HCT116 (cell line): ENCODE data around the gene MAML3.

Experiments used
- ELF1 ChIP-seq: IDR thresholded peaks from 2 replicates; pipeline ENCODE4 v1.6.1; 2012; ENCODE audit warnings: low read depth, borderline replicate concordance
- JUND ChIP-seq: IDR thresholded peaks from 2 replicates; pipeline ENCODE4 v1.6.1; 2012
- MAX ChIP-seq: IDR thresholded peaks from 2 replicates; pipeline ENCODE4 v1.6.1; 2012
- POLR2A ChIP-seq: IDR thresholded peaks from 2 replicates; pipeline ENCODE4 v1.7.0; 2011; ENCODE audit warnings: borderline replicate concordance; ENCODE audit not compliant: insufficient read depth, insufficient read length; ENCODE audit errors: extremely low read depth
- YY1 ChIP-seq: IDR thresholded peaks from 2 replicates; pipeline ENCODE4 v1.6.1; 2011; ENCODE audit warnings: low read length, low read depth, moderate library complexity, mild to moderate bottlenecking; ENCODE audit not compliant: insufficient replicate concordance; ENCODE audit errors: extremely low read depth
- TF ChIP-seq, protein P1 (sequence below), 3 experiments: fragments of 200-600 bp in 1 of 3; sonication (generic) in 1 of 3; IDR thresholded peaks in 2 of 3; conservative IDR thresholded peaks in 1 of 3; 2 replicates each; pipeline ENCODE4 v1.5.1; 2012 to 2017; ENCODE audit warnings: low read depth in 2 of 3, low read length in 2 of 3, antibody characterized with exemption in 1 of 3, borderline replicate concordance in 1 of 3, control low read depth in 1 of 3, mild to moderate bottlenecking in 1 of 3, mixed read lengths in 1 of 3, mixed run types in 1 of 3, moderate library complexity in 1 of 3; ENCODE audit not compliant: insufficient read depth in 1 of 3
- TF ChIP-seq, protein P2 (sequence below): IDR thresholded peaks from 2 replicates; pipeline ENCODE4 v1.6.1; 2012; ENCODE audit warnings: low read depth

- TF ChIP-seq POLR2A (no peak), MAX (no peak), JUND (no peak), ELF1 (no peak), YY1 (no peak)
- TF ChIP-seq, protein P1, sequence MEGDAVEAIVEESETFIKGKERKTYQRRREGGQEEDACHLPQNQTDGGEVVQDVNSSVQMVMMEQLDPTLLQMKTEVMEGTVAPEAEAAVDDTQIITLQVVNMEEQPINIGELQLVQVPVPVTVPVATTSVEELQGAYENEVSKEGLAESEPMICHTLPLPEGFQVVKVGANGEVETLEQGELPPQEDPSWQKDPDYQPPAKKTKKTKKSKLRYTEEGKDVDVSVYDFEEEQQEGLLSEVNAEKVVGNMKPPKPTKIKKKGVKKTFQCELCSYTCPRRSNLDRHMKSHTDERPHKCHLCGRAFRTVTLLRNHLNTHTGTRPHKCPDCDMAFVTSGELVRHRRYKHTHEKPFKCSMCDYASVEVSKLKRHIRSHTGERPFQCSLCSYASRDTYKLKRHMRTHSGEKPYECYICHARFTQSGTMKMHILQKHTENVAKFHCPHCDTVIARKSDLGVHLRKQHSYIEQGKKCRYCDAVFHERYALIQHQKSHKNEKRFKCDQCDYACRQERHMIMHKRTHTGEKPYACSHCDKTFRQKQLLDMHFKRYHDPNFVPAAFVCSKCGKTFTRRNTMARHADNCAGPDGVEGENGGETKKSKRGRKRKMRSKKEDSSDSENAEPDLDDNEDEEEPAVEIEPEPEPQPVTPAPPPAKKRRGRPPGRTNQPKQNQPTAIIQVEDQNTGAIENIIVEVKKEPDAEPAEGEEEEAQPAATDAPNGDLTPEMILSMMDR (IDR thresholded peaks at IDR 0.05 in 2 of 3, conservative IDR thresholded peaks at IDR 0.05 in 1 of 3; ENCODE audit: borderline replicate concordance in 1 of 3, insufficient read depth in 1 of 3, low read depth in 2 of 3, low read length in 2 of 3), result no peak
- TF ChIP-seq, protein P2, sequence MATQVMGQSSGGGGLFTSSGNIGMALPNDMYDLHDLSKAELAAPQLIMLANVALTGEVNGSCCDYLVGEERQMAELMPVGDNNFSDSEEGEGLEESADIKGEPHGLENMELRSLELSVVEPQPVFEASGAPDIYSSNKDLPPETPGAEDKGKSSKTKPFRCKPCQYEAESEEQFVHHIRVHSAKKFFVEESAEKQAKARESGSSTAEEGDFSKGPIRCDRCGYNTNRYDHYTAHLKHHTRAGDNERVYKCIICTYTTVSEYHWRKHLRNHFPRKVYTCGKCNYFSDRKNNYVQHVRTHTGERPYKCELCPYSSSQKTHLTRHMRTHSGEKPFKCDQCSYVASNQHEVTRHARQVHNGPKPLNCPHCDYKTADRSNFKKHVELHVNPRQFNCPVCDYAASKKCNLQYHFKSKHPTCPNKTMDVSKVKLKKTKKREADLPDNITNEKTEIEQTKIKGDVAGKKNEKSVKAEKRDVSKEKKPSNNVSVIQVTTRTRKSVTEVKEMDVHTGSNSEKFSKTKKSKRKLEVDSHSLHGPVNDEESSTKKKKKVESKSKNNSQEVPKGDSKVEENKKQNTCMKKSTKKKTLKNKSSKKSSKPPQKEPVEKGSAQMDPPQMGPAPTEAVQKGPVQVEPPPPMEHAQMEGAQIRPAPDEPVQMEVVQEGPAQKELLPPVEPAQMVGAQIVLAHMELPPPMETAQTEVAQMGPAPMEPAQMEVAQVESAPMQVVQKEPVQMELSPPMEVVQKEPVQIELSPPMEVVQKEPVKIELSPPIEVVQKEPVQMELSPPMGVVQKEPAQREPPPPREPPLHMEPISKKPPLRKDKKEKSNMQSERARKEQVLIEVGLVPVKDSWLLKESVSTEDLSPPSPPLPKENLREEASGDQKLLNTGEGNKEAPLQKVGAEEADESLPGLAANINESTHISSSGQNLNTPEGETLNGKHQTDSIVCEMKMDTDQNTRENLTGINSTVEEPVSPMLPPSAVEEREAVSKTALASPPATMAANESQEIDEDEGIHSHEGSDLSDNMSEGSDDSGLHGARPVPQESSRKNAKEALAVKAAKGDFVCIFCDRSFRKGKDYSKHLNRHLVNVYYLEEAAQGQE, result no peak
Measured at GRCh38 chr4:140100771-140101170, 53.2 kb downstream of the MAML3 start.
